IPS-11a (cell line): ENCODE measurements around the gene AUTS2.

Experiments
- H3K4me3 ChIP-seq: one replicate; pipeline ENCODE4 v1.5.1; 2013; ENCODE audit warnings: low read depth, low read length, control low read depth

Gene AUTS2

DNA sequence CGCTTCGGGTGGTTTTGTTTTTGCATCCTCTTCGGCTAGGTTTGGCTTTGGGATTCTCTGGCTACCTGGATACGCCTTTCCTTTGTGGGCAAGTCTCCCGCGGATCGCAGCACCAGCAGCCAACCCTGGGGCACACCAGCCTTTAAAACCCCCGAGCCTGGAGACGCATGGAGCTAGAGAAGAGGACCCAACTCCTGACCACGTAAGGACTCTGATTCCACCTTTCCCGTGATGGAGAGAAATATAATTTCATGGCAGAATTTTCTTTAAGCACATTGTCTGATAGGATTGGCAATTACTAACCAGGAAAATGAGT, 998.3 kb downstream of the AUTS2 start:
- peak overlapping the region; percentile 62 for H3K4me3 ChIP-seq

DNA sequence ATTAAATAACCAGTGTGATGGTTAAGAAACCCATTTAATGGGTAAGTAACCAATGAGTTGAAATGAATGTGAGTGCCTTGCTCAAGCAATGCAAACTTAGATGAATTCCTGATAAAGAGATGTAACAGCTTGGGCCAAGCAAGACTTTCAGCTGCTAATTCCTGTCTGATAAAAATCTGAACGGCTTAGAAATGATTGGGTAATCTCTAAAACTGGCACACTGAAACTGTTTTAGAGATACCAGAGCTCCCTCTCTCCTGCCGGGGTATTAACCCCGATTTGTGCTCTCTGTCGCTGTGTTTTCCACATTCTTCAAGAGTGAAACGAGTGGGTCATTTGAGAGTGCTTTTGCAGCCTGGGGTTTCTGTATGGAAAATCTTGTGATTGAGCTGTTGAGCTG, 998.8 kb downstream of the AUTS2 start:
- peak overlapping the region; percentile 62 for H3K4me3 ChIP-seq

DNA sequence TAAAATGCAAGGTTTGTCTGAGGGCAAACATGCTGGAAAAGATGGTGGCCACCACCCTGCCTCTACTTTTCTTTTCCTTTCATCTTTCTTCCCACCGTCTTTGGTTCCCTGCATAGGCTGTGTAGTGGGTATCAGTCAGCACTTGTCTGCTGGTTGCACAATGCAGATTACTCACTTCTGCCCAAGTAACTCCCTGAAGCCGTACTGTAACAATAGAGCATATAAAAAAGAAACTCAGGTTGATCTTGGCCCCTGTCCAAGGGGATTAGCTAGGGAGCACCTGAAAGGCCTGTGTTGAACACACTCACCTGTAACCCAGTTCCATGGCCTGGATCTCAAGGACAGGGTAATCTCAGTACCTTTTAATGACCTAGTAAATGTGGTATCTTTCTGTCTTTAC, 1000.7 kb downstream of the AUTS2 start:
- H3K4me3 ChIP-seq: no peak overlapping the region

DNA sequence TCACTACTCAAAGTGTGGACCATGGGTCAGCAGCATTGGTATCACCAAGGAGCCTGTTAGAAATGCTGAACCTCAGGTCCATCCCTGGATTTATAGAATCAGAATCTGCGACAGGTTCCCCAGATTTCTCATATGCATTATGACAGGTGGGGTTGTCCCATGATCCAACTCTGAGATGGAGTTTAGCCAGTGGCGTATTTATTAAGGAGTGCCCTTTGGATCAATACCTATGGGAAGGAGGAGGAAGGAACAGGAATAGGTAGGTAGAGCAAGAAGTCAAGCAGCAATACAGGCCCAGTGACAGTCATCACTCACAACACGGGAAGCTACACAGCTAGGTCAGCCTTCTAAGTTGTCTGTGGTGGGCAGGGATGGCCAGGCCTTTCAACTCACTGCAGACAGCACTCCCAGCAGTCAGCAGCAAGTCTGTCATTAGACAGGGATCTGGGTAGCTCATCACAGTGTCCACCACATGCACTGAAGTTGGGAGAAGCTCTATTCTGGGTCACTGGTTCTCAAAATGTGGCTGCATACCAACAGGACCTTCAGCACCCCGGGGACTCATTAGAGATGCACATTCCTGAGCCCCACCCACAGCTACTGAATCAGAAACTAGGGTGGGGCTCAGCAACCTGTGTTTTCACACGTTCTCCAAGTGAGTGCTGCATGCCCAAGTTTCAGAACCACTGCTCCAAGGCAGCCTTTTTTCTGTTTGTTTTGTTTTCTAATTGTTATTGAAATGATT, 1001.3 kb downstream of the AUTS2 start:
- H3K4me3 ChIP-seq: no peak overlapping the region

- no peak overlapping the region for H3K4me3 ChIP-seq
Observed at GRCh38 chr7:70600993-70601392, 1002.7 kb downstream of the AUTS2 start.

DNA sequence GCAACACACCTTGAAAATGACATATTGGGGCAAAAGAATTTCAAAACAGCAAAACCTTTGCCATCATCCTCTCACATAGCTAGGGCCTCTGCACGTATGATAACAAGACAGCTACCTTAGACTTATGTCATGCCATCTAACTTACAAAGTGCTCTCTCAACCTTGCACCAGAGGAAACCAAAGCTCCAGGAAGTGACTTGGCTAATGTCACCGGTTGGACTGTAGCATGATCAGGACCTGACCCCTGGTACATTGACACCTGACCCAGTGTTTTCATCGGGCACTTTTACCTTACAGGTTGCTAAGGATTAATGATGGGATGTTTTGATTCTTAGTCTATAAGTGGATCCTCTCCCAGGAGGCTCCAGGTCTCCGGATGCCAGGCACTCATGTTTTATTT, 1003.8 kb downstream of the AUTS2 start:
- H3K4me3 ChIP-seq: no peak overlapping the region

- no peak overlapping the region for H3K4me3 ChIP-seq
Observed at GRCh38 chr7:70607281-70607680, 1009.0 kb downstream of the AUTS2 start.

DNA sequence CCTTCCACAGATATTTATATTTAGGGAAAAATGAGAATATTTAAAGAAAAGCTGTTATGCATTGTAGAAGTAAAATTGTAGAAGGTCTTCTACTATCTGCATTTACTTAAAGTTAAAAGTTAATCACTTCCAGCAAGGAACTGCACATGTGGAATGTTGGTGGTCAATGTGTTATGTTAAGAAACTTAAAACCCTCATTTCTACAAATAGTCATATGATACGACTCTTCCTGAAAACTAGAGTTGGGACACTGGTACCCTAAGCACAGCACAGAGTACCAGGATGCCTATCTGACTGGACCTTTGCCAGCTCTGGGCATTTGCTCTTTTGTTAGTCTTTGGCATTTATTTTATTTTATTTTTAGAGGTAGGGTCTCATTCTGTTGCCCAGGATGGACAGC, 1009.5 kb downstream of the AUTS2 start:
- H3K4me3 ChIP-seq: no peak overlapping the region

DNA sequence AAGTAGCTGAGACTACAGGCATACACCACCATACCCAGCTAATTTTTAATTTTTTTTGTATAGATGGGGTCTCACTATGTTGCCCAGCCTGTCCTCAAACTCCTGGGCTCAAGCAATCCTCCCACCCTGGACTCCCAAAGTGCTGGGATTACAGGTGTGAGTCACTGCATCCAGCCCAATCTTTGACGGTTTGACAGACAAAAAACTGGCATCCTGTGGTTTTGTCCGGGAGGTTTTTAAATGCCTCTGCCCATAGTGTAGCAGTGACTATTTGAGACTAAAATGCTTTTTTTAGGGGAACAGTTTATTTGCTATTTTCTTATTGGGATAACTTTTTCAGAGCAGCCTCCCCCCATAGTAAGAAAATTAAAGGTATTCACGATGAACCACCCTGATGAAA, 1010.0 kb downstream of the AUTS2 start:
- H3K4me3 ChIP-seq: no peak overlapping the region

GRCh38 chr7:70612811-70613210, 1014.5 kb downstream of the AUTS2 start:
- H3K4me3 ChIP-seq: no peak overlapping the region

- H3K4me3 ChIP-seq: no peak overlapping the region
Observed at GRCh38 chr7:70614237-70615045, 1016.2 kb downstream of the AUTS2 start.

DNA sequence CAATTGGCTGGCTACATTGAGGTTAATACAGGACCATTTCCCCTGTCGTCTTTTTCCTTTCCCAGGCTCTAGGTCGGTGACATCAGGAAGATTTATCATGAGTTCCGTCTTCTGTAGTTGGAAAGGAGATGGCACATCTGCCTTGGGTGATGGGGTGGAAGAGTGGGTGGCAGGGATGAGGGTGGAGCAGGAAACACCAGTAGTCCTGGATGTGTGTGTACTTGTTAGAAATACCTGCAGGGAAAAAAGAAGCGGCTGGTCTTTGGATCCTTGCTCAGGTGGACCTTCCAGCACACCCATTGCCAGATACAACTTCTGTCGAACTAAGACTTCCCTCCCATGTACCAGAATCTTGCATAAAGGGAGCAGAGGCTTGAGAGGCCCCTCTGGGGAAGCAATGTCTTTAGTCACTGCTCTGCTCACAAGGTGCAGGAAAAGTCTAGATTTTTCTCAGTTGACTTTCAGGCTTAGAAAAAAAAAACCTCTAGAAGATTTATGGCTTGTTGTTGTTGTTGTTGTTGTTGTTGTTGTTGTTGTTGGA, 1016.9 kb downstream of the AUTS2 start:
- no peak overlapping the region for H3K4me3 ChIP-seq

- no peak overlapping the region for H3K4me3 ChIP-seq
Observed at GRCh38 chr7:70616211-70616610, 1017.9 kb downstream of the AUTS2 start.

DNA sequence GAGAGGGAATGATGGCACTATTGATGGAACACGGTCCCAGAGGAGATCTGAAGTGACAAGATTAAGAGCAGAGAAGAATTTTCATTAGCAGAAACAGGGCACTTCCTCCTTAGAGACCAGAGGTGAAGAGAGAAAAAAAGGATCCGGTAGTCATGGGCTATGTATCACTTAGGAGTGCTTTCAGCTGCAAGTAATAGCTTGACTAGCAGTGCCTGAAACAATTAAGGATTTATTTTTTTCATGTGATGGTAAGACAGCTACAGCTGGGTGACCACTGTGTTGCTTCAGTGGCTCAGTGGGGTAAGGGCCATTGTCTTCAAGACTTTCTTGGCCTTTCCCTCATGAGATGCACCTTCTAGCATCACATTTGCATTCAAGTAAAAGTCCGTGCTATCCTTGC, 1018.5 kb downstream of the AUTS2 start:
- no peak overlapping the region for H3K4me3 ChIP-seq

DNA sequence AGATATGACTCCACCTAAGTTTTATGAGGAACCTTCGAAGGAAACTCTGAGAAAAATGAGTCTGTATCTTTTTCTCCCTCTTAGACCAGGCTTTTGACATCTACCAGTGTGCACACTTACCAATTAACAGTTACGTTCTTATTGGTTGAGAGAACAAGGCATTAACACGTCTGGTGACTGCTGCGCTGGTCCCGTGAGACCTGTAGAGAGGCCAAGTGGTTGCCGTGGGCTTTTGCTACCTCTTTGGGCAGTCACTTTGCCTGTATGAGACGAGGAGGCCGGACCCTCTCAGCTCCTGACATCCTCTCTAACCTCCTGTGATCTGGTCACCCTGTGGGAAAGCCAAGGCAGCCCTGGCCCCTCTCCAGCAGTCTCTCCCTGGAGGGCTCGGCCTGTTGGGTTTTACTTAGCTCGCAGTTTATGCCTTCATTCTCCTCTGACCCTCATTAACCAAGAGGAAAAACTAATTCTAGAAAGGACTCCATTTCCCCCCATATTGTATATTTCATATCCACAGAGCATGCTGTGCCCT, 1019.8 kb downstream of the AUTS2 start:
- H3K4me3 ChIP-seq: no peak overlapping the region

DNA sequence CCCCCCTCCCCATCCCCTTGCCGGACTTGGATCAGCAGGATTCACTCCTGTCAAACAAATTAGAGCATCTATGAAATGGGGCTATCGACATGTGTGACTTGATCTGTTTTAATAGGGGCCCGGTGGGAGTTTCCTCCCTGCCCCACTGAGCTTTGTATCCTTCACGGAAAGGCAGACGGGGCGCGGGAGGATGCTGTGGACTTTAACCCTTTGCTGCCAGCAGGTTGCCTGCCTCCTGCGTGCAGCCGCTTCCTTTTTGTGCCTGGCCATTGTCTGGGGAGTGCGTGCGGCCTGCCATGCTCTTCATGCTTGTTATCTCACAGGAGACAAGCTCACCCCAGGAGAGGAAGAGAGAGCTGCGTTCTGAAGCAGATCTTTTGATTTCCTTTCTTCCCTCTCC, 1020.9 kb downstream of the AUTS2 start:
- no peak overlapping the region for H3K4me3 ChIP-seq

- H3K4me3 ChIP-seq: no peak overlapping the region
Observed at GRCh38 chr7:70619659-70620058, 1021.4 kb downstream of the AUTS2 start.

DNA sequence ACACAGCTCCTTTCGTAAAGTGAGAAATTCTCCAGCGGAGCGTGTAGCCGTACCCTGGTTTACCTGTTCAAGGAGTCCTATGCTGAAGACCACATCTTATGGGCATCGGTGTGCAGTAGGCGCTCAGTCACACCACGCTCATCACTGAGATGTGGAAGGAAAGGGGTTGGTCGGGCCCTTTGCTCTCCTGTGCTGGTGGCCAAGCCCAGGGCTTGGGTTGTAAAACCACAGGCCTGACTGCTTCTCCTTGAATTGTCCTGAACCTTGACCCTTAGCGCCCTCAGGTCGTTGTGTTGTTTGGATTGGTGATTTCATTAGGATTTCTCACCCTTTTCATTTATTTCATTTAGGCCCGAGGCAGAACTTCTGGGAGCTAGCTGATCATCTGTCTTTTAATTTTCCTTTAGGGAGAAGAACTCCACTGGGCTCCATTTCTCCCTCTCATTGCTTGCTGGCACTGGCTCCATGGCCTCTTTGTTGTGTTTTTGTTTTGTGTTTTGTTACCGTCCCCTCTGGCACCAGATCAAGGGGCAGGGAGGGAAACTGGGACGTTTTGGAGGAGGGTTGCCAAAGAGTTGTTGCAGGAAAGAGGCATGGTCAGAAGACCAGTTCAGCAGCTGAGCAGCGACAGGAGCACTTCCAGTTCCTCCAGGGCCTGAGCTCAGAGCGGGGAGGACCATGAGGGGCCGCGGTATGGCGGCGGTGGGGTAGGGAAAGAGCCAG, 1022.2 kb downstream of the AUTS2 start:
- H3K4me3 ChIP-seq: no peak overlapping the region

GRCh38 chr7:70621954-70622600, 1023.8 kb downstream of the AUTS2 start:
- no peak overlapping the region for H3K4me3 ChIP-seq

DNA sequence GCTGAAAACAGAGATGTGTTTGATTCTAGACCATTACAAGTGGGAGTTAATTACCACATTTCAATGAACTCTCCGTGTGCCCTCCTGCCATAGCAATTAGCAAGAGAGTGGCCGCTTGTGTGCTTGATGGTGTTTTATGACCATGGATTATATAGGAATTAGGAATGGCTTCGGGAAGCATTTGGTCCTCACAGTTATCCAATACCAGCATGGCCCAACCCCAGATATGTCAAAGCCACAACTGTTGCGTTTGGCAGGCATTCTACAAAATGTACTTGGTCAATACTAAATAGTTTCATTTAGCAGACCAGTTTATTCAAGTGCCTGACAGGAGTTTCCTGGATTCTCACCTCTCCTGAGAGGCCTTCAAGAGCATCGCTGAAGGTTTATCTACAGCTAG, 1024.7 kb downstream of the AUTS2 start:
- no peak overlapping the region for H3K4me3 ChIP-seq
